CD14-positive monocyte (primary cell): ENCODE data around the gene NT5C1A. TPM values are rescaled to one million over a fixed set of nuclear protein-coding genes. Genes with fewer than 3 reads are reported as not detected.

Experiments
- DNase-seq, 3 donors: peaks; one replicate each; pipeline ENCODE4 v3.0.0-alpha.2; 2011 to 2022
- H2AFZ ChIP-seq: 2 replicates; pipeline ENCODE4 v1.6.0; 2012; ENCODE audit warnings: mild to moderate bottlenecking, low read depth, low read length, inconsistent platforms; ENCODE audit not compliant: insufficient read depth, poor library complexity, severe bottlenecking
- H3K27ac ChIP-seq, 2 donors: 1 replicate in 1 of 2; 2 replicates in 1 of 2; pipeline ENCODE4 v1.5.1; 2012 to 2013; ENCODE audit warnings: low read length in 2 of 2, control low read depth in 1 of 2, inconsistent platforms in 1 of 2, low read depth in 1 of 2, mild to moderate bottlenecking in 1 of 2
- H3K27me3 ChIP-seq, 2 donors: one replicate each; pipeline versions ENCODE4 v1.6.0 to v1.6.1; 2011 to 2013; ENCODE audit warnings: low read length in 2 of 2; ENCODE audit not compliant: control insufficient read depth in 2 of 2, insufficient read depth in 2 of 2
- H3K36me3 ChIP-seq, 2 donors: replicated peaks in 1 of 2; 1 replicate in 1 of 2; 2 replicates in 1 of 2; pipeline versions ENCODE4 v1.5.1 to v1.6.1; 2012 to 2013; ENCODE audit warnings: low read length in 2 of 2, control low read depth in 1 of 2, inconsistent platforms in 1 of 2, mild to moderate bottlenecking in 1 of 2; ENCODE audit not compliant: insufficient read depth in 2 of 2, control insufficient read depth in 1 of 2
- H3K4me1 ChIP-seq, 2 donors: 1 replicate in 1 of 2; 2 replicates in 1 of 2; pipeline versions ENCODE4 v1.5.1 to v1.6.1; 2012 to 2013; ENCODE audit warnings: low read length in 2 of 2, control low read depth in 1 of 2, inconsistent platforms in 1 of 2, mild to moderate bottlenecking in 1 of 2, moderate library complexity in 1 of 2; ENCODE audit not compliant: insufficient read depth in 2 of 2, control insufficient read depth in 1 of 2
- H3K4me2 ChIP-seq: replicated peaks from 2 replicates; pipeline ENCODE3; 2012; ENCODE audit warnings: low read length, moderate library complexity, mild to moderate bottlenecking; ENCODE audit not compliant: poor library complexity, severe bottlenecking; ENCODE audit errors: extremely low read depth
- H3K4me3 ChIP-seq, 3 experiments: fragments of 200-600 bp in 1 of 3; sonication (generic) in 1 of 3; replicated peaks in 1 of 3; 1 replicate in 2 of 3; 2 replicates in 1 of 3; pipeline ENCODE4 v1.5.1; 2011 to 2013; ENCODE audit warnings: low read length in 3 of 3, mild to moderate bottlenecking in 3 of 3, control low read depth in 2 of 3, low read depth in 2 of 3, inconsistent platforms in 1 of 3, moderate library complexity in 1 of 3
- H3K79me2 ChIP-seq: 2 replicates; pipeline ENCODE4 v1.6.0; 2012; ENCODE audit warnings: mild to moderate bottlenecking, control low read depth, inconsistent platforms, low read length, moderate library complexity; ENCODE audit not compliant: insufficient read depth
- H3K9ac ChIP-seq: 2 replicates; pipeline ENCODE4 v1.6.0; 2017; ENCODE audit warnings: low read length, mild to moderate bottlenecking; ENCODE audit not compliant: insufficient read depth, poor library complexity, severe bottlenecking
- H3K9me3 ChIP-seq, 2 donors: replicated peaks in 1 of 2; 1 replicate in 1 of 2; 2 replicates in 1 of 2; pipeline versions ENCODE4 v1.5.1 to v1.6.1; 2012 to 2013; ENCODE audit warnings: low read length in 2 of 2, control low read depth in 1 of 2; ENCODE audit not compliant: control insufficient read depth in 1 of 2, insufficient read depth in 1 of 2
- H4K20me1 ChIP-seq: 2 replicates; pipeline ENCODE4 v1.6.0; 2012; ENCODE audit warnings: mild to moderate bottlenecking, low read length, control low read depth, moderate library complexity; ENCODE audit not compliant: insufficient read depth
- H3K27ac Mint-ChIP-seq, 7 donors: one replicate each; pipeline ENCODE4 v1.8.0; 2020; ENCODE audit warnings: mild to moderate bottlenecking in 7 of 7, mixed read lengths in 7 of 7, moderate library complexity in 6 of 7, inconsistent platforms in 2 of 7
- H3K27me3 Mint-ChIP-seq, 3 donors: one replicate each; pipeline ENCODE4 v1.8.0; 2021 to 2022; ENCODE audit warnings: low read depth in 3 of 3, mild to moderate bottlenecking in 3 of 3, mixed read lengths in 3 of 3, moderate library complexity in 3 of 3, inconsistent platforms in 1 of 3
- H3K36me3 Mint-ChIP-seq, 2 donors: one replicate each; pipeline ENCODE4 v1.8.0; 2020; ENCODE audit warnings: mixed read lengths in 2 of 2, inconsistent platforms in 1 of 2, mild to moderate bottlenecking in 1 of 2
- H3K4me1 Mint-ChIP-seq: one replicate; pipeline ENCODE4 v1.8.0; 2020; ENCODE audit warnings: mild to moderate bottlenecking, mixed read lengths
- H3K4me3 Mint-ChIP-seq, 2 donors: one replicate each; pipeline ENCODE4 v1.8.0; 2020; ENCODE audit warnings: mild to moderate bottlenecking in 2 of 2, mixed read lengths in 2 of 2, moderate library complexity in 1 of 2
- H3K9me3 Mint-ChIP-seq, 7 donors: one replicate each; pipeline ENCODE4 v1.8.0; 2020 to 2022; ENCODE audit warnings: mixed read lengths in 7 of 7, mild to moderate bottlenecking in 6 of 7, moderate library complexity in 6 of 7, inconsistent platforms in 2 of 7
- WGBS: methylation state at CpG from one replicate; pipeline ENCODE4 v1.1.5; 2013; ENCODE audit warnings: missing lambda C conversion rate; ENCODE audit not compliant: insufficient coverage; 5-methylcytosine and 5-hydroxymethylcytosine counted together
- intact Hi-C, 2 donors: fragments of 100-400 bp; cut with micrococcal nuclease; formaldehyde crosslinking; loops; one replicate each; pipeline versions ENCODE4 v1.15.0 to v1.15.1; 2023
- polyA plus RNA-seq, 3 donors: library from polyadenylated mRNA; depleted of rRNA in 1 of 3; unstranded in 2 of 3; stranded (reverse) in 1 of 3; fragments of 300-500 nt in 2 of 3; fragments of >200 nt in 1 of 3; fragmentation: Illumina TruSeq in 2 of 3; gene quantifications; 1 replicate in 2 of 3; 2 replicates in 1 of 3; pipeline ENCODE4 v1.2.3, GENCODE V29; 2012 to 2021
- TF ChIP-seq, protein P1 (sequence below): fragments of 200-600 bp; IDR thresholded peaks from one replicate; pipeline ENCODE4 v1.8.0; 2022; ENCODE audit warnings: antibody characterized with exemption, mild to moderate bottlenecking

The NT5C1A gene
- polyA plus RNA-seq, 3 donors, result not detected

DNA sequence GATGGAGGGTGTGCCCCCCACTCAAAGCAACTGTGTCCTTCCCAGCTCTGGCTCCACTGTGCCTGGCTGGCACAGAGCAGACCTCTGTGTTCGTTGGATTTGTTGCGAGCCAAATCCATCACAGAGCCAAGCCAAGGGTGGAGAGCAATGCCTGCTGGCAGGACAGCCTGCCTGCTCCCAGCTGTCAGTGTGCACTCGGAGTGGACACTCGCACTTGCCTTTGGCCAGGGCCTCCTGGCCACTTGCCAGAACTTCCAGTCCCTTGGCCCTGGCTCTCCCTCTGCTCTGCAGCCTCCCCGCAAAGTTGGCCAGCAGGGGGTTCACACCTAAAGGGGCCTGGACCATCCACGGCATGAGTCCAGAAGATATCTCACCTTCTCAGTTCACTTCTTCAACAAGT lies 48.9 kb downstream of the NT5C1A start:
- no peaks in the 10 kb centered on the region for H3K4me1 ChIP-seq
- H3K4me1 Mint-ChIP-seq, result no peaks in the 10 kb centered on the region
- WGBS, result 92% methylated on average over 5 of the region's 6 CpGs
- H3K27ac Mint-ChIP-seq, result no peak overlapping the region
- no peak overlapping the region for H3K4me2 ChIP-seq
- no peaks in the 10 kb centered on the region for H3K9me3 ChIP-seq
- no peaks in the 10 kb centered on the region for H3K36me3 Mint-ChIP-seq
- H3K27ac ChIP-seq, result no peak overlapping the region
- H3K4me3 Mint-ChIP-seq, result no peak overlapping the region
- no peaks in the 10 kb centered on the region for H3K79me2 ChIP-seq
- no peaks in the 10 kb centered on the region for H3K36me3 ChIP-seq
- H2AFZ ChIP-seq, result no peak overlapping the region
- intact Hi-C loops, result no loop called here
- H3K4me3 ChIP-seq, result no peak overlapping the region
- no peak overlapping the region for H3K9ac ChIP-seq
- peaks cover 0 to 3% (median 0%) of the 10 kb centered on the region in 7 donors for H3K9me3 Mint-ChIP-seq
- TF ChIP-seq, protein P1, sequence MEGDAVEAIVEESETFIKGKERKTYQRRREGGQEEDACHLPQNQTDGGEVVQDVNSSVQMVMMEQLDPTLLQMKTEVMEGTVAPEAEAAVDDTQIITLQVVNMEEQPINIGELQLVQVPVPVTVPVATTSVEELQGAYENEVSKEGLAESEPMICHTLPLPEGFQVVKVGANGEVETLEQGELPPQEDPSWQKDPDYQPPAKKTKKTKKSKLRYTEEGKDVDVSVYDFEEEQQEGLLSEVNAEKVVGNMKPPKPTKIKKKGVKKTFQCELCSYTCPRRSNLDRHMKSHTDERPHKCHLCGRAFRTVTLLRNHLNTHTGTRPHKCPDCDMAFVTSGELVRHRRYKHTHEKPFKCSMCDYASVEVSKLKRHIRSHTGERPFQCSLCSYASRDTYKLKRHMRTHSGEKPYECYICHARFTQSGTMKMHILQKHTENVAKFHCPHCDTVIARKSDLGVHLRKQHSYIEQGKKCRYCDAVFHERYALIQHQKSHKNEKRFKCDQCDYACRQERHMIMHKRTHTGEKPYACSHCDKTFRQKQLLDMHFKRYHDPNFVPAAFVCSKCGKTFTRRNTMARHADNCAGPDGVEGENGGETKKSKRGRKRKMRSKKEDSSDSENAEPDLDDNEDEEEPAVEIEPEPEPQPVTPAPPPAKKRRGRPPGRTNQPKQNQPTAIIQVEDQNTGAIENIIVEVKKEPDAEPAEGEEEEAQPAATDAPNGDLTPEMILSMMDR, result no peak
- H3K27me3 Mint-ChIP-seq, result peaks cover 0 to 15% (median 3%) of the 10 kb centered on the region in 3 donors
- H4K20me1 ChIP-seq, result no peaks in the 10 kb centered on the region
- H3K27me3 ChIP-seq, result no peaks in the 10 kb centered on the region
- no peak for DNase-seq

DNA sequence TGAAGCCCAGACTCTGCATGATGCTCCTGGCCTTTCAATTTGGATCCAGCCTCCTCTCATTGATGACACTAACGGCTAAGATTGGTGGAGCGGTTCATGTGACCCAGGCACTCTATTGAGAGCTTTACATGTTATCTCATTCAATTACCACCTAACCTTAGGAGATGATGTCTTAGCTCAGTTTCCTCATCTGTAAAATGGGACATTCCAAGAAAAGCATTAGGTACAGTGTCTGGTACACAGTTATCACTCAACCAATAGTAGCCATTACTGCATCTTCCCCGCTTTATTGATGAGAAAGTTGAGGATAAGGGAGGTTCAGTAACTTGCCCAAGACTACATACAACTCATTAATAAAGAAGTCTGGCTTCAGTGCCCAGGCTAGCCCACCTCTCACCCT lies 49.5 kb downstream of the NT5C1A start:
- peaks cover 0 to 3% (median 0%) of the 10 kb centered on the region in 7 donors for H3K9me3 Mint-ChIP-seq
- no peak overlapping the region for H2AFZ ChIP-seq
- no peak overlapping the region for H3K4me2 ChIP-seq
- no peak overlapping the region for H3K4me3 Mint-ChIP-seq
- H3K36me3 Mint-ChIP-seq, result no peaks in the 10 kb centered on the region
- 100% methylated on average over 2 of the region's 3 CpGs for WGBS
- no peak overlapping the region for H3K4me3 ChIP-seq
- no peaks in the 10 kb centered on the region for H4K20me1 ChIP-seq
- no peak overlapping the region for H3K9ac ChIP-seq
- H3K36me3 ChIP-seq, result no peaks in the 10 kb centered on the region
- H3K27ac ChIP-seq, result no peak overlapping the region
- H3K27me3 ChIP-seq, result no peaks in the 10 kb centered on the region
- H3K27me3 Mint-ChIP-seq, result peaks cover 0 to 16% (median 2%) of the 10 kb centered on the region in 3 donors
- H3K4me1 ChIP-seq, result no peaks in the 10 kb centered on the region
- H3K9me3 ChIP-seq, result no peaks in the 10 kb centered on the region
- TF ChIP-seq, protein P1, result no peak
- no peaks in the 10 kb centered on the region for H3K79me2 ChIP-seq
- no peak overlapping the region for H3K27ac Mint-ChIP-seq
- no peak for DNase-seq
- H3K4me1 Mint-ChIP-seq, result no peaks in the 10 kb centered on the region
- intact Hi-C loops, result no loop called here
